K562 (cell line): Measurements from ENCODE around the gene SEZ6L. TPM values are rescaled to one million over a fixed set of nuclear protein-coding genes. Genes with fewer than 3 reads are reported as not detected.

Experiments
- ATAC-seq: fragments of 200-7000 bp; cut with Tn5 transposase; 3 replicates; pipeline ENCODE4 v1.9.1; 2020; ENCODE audit warnings: moderate library complexity
- BruUV-seq: library from RNA; stranded (reverse); fragments of 400-500 nt; replicated peaks from 2 replicates; lab custom pipeline; 2021; lab: Mats Ljungman, UMichigan
- CTCF ChIA-PET: fragments of 300-600 bp; formaldehyde crosslinking; extraction: SDS; loops from one replicate; lab custom pipeline; 2021; ENCODE audit warnings: low intra/inter-chr PET ratio; lab: Yijun Ruan, JAX
- POLR2A ChIA-PET: fragments of 300-600, 350-650 bp; sonication (Branson Sonifier 250); formaldehyde crosslinking; extraction: SDS; loops from one replicate; lab custom pipeline; 2021; ENCODE audit warnings: antibody characterized with exemption, inconsistent platforms; lab: Yijun Ruan, JAX
- DNase-seq, 4 experiments: peaks; one replicate each; pipeline versions ENCODE4 v3.0.0 to v3.0.0-alpha.2; 2011 to 2018; ENCODE audit warnings: low spot score in 3 of 4, mixed read lengths in 3 of 4; ENCODE audit errors: extremely low read depth in 1 of 4
- FAIRE-seq: peaks from 2 replicates; lab custom pipeline; 2011; peaks lifted over from hg19 to GRCh38; lab: Jason Lieb, UNC
- H2AFZ ChIP-seq: 2 replicates; pipeline ENCODE4 v1.6.0; 2011; ENCODE audit warnings: low read depth, low read length, control low read depth, inconsistent platforms
- H3K27ac ChIP-seq: fragments of 200-600 bp; 3 replicates; pipeline ENCODE4 v1.8.0; 2011; ENCODE audit warnings: low read depth, mild to moderate bottlenecking, control low read depth, inconsistent platforms, low read length, moderate library complexity, mixed read lengths; ENCODE audit errors: extremely low read depth
- H3K27me3 ChIP-seq, 2 experiments: fragments of 300-600 bp in 1 of 2; 2 replicates in 1 of 2; 3 replicates in 1 of 2; pipeline versions ENCODE4 v1.6.0 to v1.8.0; 2011; ENCODE audit warnings: inconsistent platforms in 2 of 2, low read length in 2 of 2, mild to moderate bottlenecking in 1 of 2, mixed read lengths in 1 of 2, moderate library complexity in 1 of 2; ENCODE audit not compliant: control insufficient read depth in 2 of 2, insufficient read depth in 2 of 2
- H3K36me3 ChIP-seq: fragments of 300-600 bp; 3 replicates; pipeline ENCODE4 v1.8.0; 2011; ENCODE audit warnings: mild to moderate bottlenecking, low read length, inconsistent platforms; ENCODE audit not compliant: control insufficient read depth, insufficient read depth
- H3K4me1 ChIP-seq, 2 experiments: fragments of 200-600 bp in 1 of 2; replicated peaks in 1 of 2; 2 replicates in 1 of 2; 3 replicates in 1 of 2; pipeline versions ENCODE4 v1.5.1 to v1.8.0; 2011; ENCODE audit warnings: inconsistent platforms in 2 of 2, low read length in 2 of 2, mild to moderate bottlenecking in 1 of 2, mixed read lengths in 1 of 2, moderate library complexity in 1 of 2; ENCODE audit not compliant: control insufficient read depth in 2 of 2, insufficient read depth in 2 of 2
- H3K4me2 ChIP-seq: 2 replicates; pipeline ENCODE4 v1.6.1; 2011; ENCODE audit warnings: low read length, control low read depth, inconsistent platforms, mixed read lengths; ENCODE audit not compliant: insufficient read depth
- H3K4me3 ChIP-seq: fragments of 200-600 bp; sonication (generic), shearing (Covaris generic); 2 replicates; pipeline ENCODE4 v1.5.1; 2016; ENCODE audit warnings: control low read depth, inconsistent platforms
- H3K79me2 ChIP-seq: fragments of 200-600 bp; 3 replicates; pipeline ENCODE4 v1.8.0; 2011; ENCODE audit warnings: low read length, inconsistent platforms; ENCODE audit not compliant: control insufficient read depth, insufficient read depth
- H3K9ac ChIP-seq, 2 experiments: 2 replicates each; pipeline versions ENCODE4 v1.6.0 to v1.6.1; 2011; ENCODE audit warnings: low read depth in 2 of 2, low read length in 2 of 2, control low read depth in 1 of 2, inconsistent platforms in 1 of 2, mild to moderate bottlenecking in 1 of 2, mixed read lengths in 1 of 2; ENCODE audit not compliant: insufficient read depth in 1 of 2
- H3K9me1 ChIP-seq: one replicate; pipeline ENCODE4 v1.6.0; 2011; ENCODE audit warnings: inconsistent platforms, mild to moderate bottlenecking, low read length, moderate library complexity; ENCODE audit not compliant: control insufficient read depth, insufficient read depth
- H3K9me3 ChIP-seq: replicated peaks from 2 replicates; pipeline ENCODE4 v1.5.1; 2011; ENCODE audit warnings: low read depth, low read length, inconsistent platforms; ENCODE audit not compliant: control insufficient read depth, insufficient read depth
- H4K20me1 ChIP-seq: replicated peaks from 2 replicates; pipeline ENCODE4 v1.6.1; 2011; ENCODE audit warnings: low read length, inconsistent platforms, mixed read lengths; ENCODE audit not compliant: control insufficient read depth, insufficient read depth
- CHD4 ChIP-seq: fragments of 200-600 bp; sonication (generic); IDR thresholded peaks from 3 replicates; pipeline ENCODE4 v1.6.1; 2012; ENCODE audit warnings: low read depth, mild to moderate bottlenecking, mixed read lengths, low read length, inconsistent platforms; ENCODE audit not compliant: insufficient read depth, insufficient replicate concordance, poor library complexity, severe bottlenecking
- FOXA3 ChIP-seq, 2 experiments: fragments of 450-650 bp in 1 of 2; sonication (generic) in 1 of 2; formaldehyde crosslinking; IDR thresholded peaks in 1 of 2; conservative IDR thresholded peaks in 1 of 2; 2 replicates each; pipeline versions ENCODE4 v1.4.0 to v1.8.0; 2020 to 2022; ENCODE audit warnings: mild to moderate bottlenecking in 2 of 2, missing genetic modification reagents in 1 of 2
- GATAD2B ChIP-seq: fragments of 450-650 bp; IDR thresholded peaks from 2 replicates; pipeline ENCODE4 v1.6.1; 2017; ENCODE audit warnings: mild to moderate bottlenecking, borderline replicate concordance
- HOXB6 ChIP-seq: fragments of 250-450 bp; sonication (Bioruptor Pico); IDR thresholded peaks from 2 replicates; pipeline ENCODE4 v1.5.1; 2022; ENCODE audit warnings: mild to moderate bottlenecking, borderline replicate concordance
- KDM4B ChIP-seq, 2 experiments: fragments of 450-650 bp in 1 of 2; sonication (generic) in 1 of 2; IDR thresholded peaks; 2 replicates each; pipeline ENCODE4 v1.6.1; 2016 to 2017; ENCODE audit warnings: borderline replicate concordance in 2 of 2, antibody characterized with exemption in 1 of 2, low read depth in 1 of 2, mild to moderate bottlenecking in 1 of 2
- KDM5B ChIP-seq: fragments of 200-600 bp; sonication (generic); IDR thresholded peaks from 2 replicates; pipeline ENCODE4 v1.6.1; 2012; ENCODE audit warnings: low read depth, mild to moderate bottlenecking, moderate library complexity, low read length, control low read depth, inconsistent platforms; ENCODE audit not compliant: insufficient replicate concordance
- RBM25 ChIP-seq: fragments of 200-400 bp; formaldehyde crosslinking; IDR thresholded peaks from 2 replicates; pipeline ENCODE4 v1.6.1; 2018; ENCODE audit warnings: low read length, low read depth, moderate library complexity; ENCODE audit not compliant: severe bottlenecking
- TEAD4 ChIP-seq, 2 experiments: sonication (generic) in 1 of 2; formaldehyde crosslinking in 1 of 2; IDR thresholded peaks; 2 replicates each; pipeline versions ENCODE4 v1.6.1 to v1.8.0; 2012 to 2022; ENCODE audit warnings: borderline replicate concordance in 1 of 2, inconsistent platforms in 1 of 2, low read length in 1 of 2, mild to moderate bottlenecking in 1 of 2, missing genetic modification reagents in 1 of 2
- ZNF77 ChIP-seq: fragments of 250-450 bp; sonication (Bioruptor Pico); IDR thresholded peaks from 2 replicates; pipeline ENCODE4 v1.5.0; 2020
- ZSCAN32 ChIP-seq: fragments of 450-650 bp; formaldehyde crosslinking; IDR thresholded peaks from 2 replicates; pipeline ENCODE4 v1.4.0; 2020; ENCODE audit warnings: mild to moderate bottlenecking, moderate library complexity
- WGBS: fragments of 100-300 bp; shearing (Covaris generic); methylation state at CpG from one replicate; pipeline ENCODE4 v1.1.6; 2016; ENCODE audit warnings: low coverage, mixed read lengths; ENCODE audit not compliant: insufficient coverage; ENCODE audit errors: missing lambda C conversion rate; 5-methylcytosine and 5-hydroxymethylcytosine counted together
- in situ Hi-C: fragments of 300-500 bp; cut with MboI; formaldehyde crosslinking; loops from 4 replicates; pipeline ENCODE4 v1.15.0; 2018; ENCODE audit warnings: inconsistent platforms, mixed read lengths
- intact Hi-C: fragments of 100-400 bp; cut with micrococcal nuclease; formaldehyde crosslinking; loops from 2 replicates; pipeline ENCODE4 v1.14.2; 2022
- polyA plus RNA-seq, 8 experiments: library from polyadenylated mRNA; depleted of rRNA in 4 of 8; stranded (reverse) in 5 of 8; unstranded in 3 of 8; fragments of >200 nt; fragmentation: Nextera tagmentation in 2 of 8; fragmentation: Illumina TruSeq in 1 of 8; extraction: Ambion mirVana in 2 of 8; extraction: Trizol in 1 of 8; gene quantifications; 2 replicates each; pipeline versions ENCODE4 v1.2.1 to v1.2.3, GENCODE V29; 2011 to 2014; ENCODE audit warnings: inconsistent platforms in 1 of 8, missing spikeins in 1 of 8
- total RNA-seq, 7 experiments: library from RNA; depleted of rRNA in 6 of 7; stranded (reverse); fragments of >200 nt in 6 of 7; fragmentation: Illumina TruSeq in 2 of 7; extraction: Trizol in 2 of 7; gene quantifications; 2 replicates each; pipeline versions ENCODE4 v1.2.1 to v1.2.3, GENCODE V29; 2011 to 2021; ENCODE audit warnings: low replicate concordance in 1 of 7
- TF ChIP-seq, protein P1 (sequence below): sonication (generic); formaldehyde crosslinking; IDR thresholded peaks from 2 replicates; pipeline ENCODE4 v1.8.0; 2023; ENCODE audit warnings: mild to moderate bottlenecking, missing genetic modification reagents

The SEZ6L gene
- total and polyA plus RNA-seq, 9 of the 15 experiments (the other 6 are each of a cell fraction or from before 2014, with no cell fraction given), result not detected

- Histone ChIP-seq H3K4me3 (no peak overlapping the region), H3K9me3 (no peaks in the 10 kb centered on the region), H3K27me3 (peaks cover 9 to 25% of the 10 kb centered on the region in 2 experiments; a peak in 2 of 5 replicates)
- BruUV-seq, result no TSS peak
- intact Hi-C loops, result no loop called here
- peak; percentile 53 for TF ChIP-seq RBM25
- TF ChIP-seq FOXA3 (CRISPR knock-in tag; conservative IDR thresholded peaks at IDR 0.05 in 1 of 2, IDR thresholded peaks at IDR 0.05 in 1 of 2), result no peak
- TF ChIP-seq, all 486 proteins: peak for 1
- Histone ChIP-seq H3K4me2 (no peak overlapping the region), H3K36me3 (no peaks in the 10 kb centered on the region), H3K9me1 (no peaks in the 10 kb centered on the region), H3K79me2 (no peaks in the 10 kb centered on the region), H4K20me1 (no peaks in the 10 kb centered on the region), H3K4me1 (no peaks in the 10 kb centered on the region), H3K27ac (no peak overlapping the region), H2AFZ (no peak overlapping the region), H3K9ac (no peak overlapping the region)
- in situ Hi-C loops, result no loop called here
- DNase-seq (no peak), ATAC-seq (no peak), FAIRE-seq (no peak)
- CTCF ChIA-PET, result no interaction called here
- 0% methylated on average over 2 of the region's 2 CpGs for WGBS
- POLR2A ChIA-PET, result no interaction called here
Observed at GRCh38 chr22:26314171-26314570, 144.9 kb downstream of the SEZ6L start.

GRCh38 chr22:26314656-26315055 is 145.4 kb downstream of the SEZ6L start:
- FAIRE-seq, result no peak
- H3K4me3 ChIP-seq, result no peak overlapping the region
- BruUV-seq, result no TSS peak
- no peak for TF ChIP-seq ZNF77 (CRISPR knock-in tag)
- TF ChIP-seq TEAD4 (IDR thresholded peaks at IDR 0.05; ENCODE audit: low read length), result no peak
- TF ChIP-seq TEAD4 (CRISPR knock-in tag; IDR thresholded peaks at IDR 0.05; ENCODE audit: borderline replicate concordance), result no peak
- no peak for TF ChIP-seq CHD4
- no peak for TF ChIP-seq KDM4B (IDR thresholded peaks at IDR 0.05; ENCODE audit: borderline replicate concordance in 2 of 2, low read depth in 1 of 2)
- TF ChIP-seq GATAD2B, result no peak
- TF ChIP-seq KDM5B, result no peak
- TF ChIP-seq, protein P1, sequence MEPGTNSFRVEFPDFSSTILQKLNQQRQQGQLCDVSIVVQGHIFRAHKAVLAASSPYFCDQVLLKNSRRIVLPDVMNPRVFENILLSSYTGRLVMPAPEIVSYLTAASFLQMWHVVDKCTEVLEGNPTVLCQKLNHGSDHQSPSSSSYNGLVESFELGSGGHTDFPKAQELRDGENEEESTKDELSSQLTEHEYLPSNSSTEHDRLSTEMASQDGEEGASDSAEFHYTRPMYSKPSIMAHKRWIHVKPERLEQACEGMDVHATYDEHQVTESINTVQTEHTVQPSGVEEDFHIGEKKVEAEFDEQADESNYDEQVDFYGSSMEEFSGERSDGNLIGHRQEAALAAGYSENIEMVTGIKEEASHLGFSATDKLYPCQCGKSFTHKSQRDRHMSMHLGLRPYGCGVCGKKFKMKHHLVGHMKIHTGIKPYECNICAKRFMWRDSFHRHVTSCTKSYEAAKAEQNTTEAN (CRISPR knock-in tag), result no peak
- TF ChIP-seq ZSCAN32 (CRISPR knock-in tag), result no peak
- no peak for TF ChIP-seq HOXB6 (CRISPR knock-in tag)
- TF ChIP-seq, all 486 proteins: peak for 0
- no peaks in the 10 kb centered on the region for H3K36me3 ChIP-seq
- H3K4me2 ChIP-seq, result no peak overlapping the region
- H3K9ac ChIP-seq, result no peak overlapping the region
- no peaks in the 10 kb centered on the region for H3K4me1 ChIP-seq
- no peak overlapping the region for H3K27ac ChIP-seq
- no peaks in the 10 kb centered on the region for H3K9me3 ChIP-seq
- ATAC-seq (no peak), DNase-seq (no peak)
- no peak overlapping the region for H2AFZ ChIP-seq
- no peaks in the 10 kb centered on the region for H3K79me2 ChIP-seq
- WGBS, result 0% methylated on average over 5 of the region's 6 CpGs
- H3K9me1 ChIP-seq, result no peaks in the 10 kb centered on the region
- no peaks in the 10 kb centered on the region for H4K20me1 ChIP-seq
- intact Hi-C loops, result no loop called here
- in situ Hi-C loops, result no loop called here
- H3K27me3 ChIP-seq, result peaks cover 9 to 25% of the 10 kb centered on the region in 2 experiments; a peak in 2 of 5 replicates
- ChIA-PET POLR2A (no interaction called here), CTCF (no interaction called here)
